ENCODE data around the gene MAP3K9. TPM values are rescaled to one million over a fixed set of nuclear protein-coding genes. Genes with fewer than 3 reads are reported as not detected.

The MAP3K9 gene
- total and polyA plus RNA-seq, 10 of the 15 experiments (the other 5 are each of a cell fraction or from before 2014, with no cell fraction given) = 0.48 to 7.9 (median 2.9) TPM

DNA sequence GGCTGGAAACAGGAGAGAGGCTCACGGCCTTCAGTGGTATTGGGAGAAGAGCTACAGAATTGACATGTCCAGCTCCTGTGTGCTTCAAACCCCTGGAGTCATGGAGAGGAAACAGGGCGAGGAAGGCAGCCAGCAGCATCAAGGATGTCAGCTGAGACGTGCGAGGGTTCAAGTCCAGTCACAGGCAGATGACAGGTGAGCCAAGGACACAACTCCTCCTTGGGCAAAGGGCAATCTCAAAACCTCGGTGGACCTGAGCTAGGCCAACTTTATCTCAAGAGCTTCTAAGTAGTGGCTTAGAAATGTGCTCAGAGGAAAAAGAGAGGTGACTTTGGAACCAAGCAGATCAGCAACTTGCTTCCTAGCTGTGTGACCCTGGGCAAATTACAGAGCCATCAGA lies 86.0 kb downstream of the MAP3K9 start:
- no peak for ATAC-seq
- no peaks in the 10 kb centered on the region for H3K27me3 ChIP-seq (replicated peaks in 1 of 2; ENCODE audit: control insufficient read depth in 2 of 2, insufficient read depth in 2 of 2, low read length in 1 of 2)
- H3K4me1 ChIP-seq (ENCODE audit: control insufficient read depth, insufficient read depth, low read length) = no peaks in the 10 kb centered on the region
- no peak overlapping the region for H3K4me3 ChIP-seq
- no peak overlapping the region for H3K27ac ChIP-seq (ENCODE audit: control insufficient read depth, insufficient read depth)
- ChIA-PET CTCF (interaction anchor here (2.1 kb wide), 1 partner anchor 9 kb away, joined by 14 read pairs; no protein-coding TSS in a partner anchor), POLR2A (interaction anchor here (0.5 kb wide), 1 partner anchor 28 kb away, joined by 3 read pairs; no protein-coding TSS in a partner anchor), SMC1A (ENCODE audit: uncharacterized antibody, unreplicated experiment) (interaction anchor here (0.6 to 1.8 kb wide), 7 partner anchors 10 to 102 kb away, joined by 3 to 7 read pairs (median 4); no protein-coding TSS in a partner anchor), RAD21 (ENCODE audit: unreplicated experiment) (interaction anchor here (0.6 to 1.4 kb wide), 4 partner anchors 10 to 94 kb away, joined by 3 to 5 read pairs (median 3); no protein-coding TSS in a partner anchor)
- no peak for TF ChIP-seq FOXM1 (IDR thresholded peaks at IDR 0.05; ENCODE audit: low read depth, low read length)
- in situ Hi-C loops (cut with MboI) (no loop called here), intact Hi-C loops (cut with micrococcal nuclease; ENCODE audit: unreplicated experiment) (no loop called here)
- BruUV-seq (replicated peaks) = no TSS peak
- no peak overlapping the region for H3K4me2 ChIP-seq (ENCODE audit: control insufficient read depth, insufficient read depth)
- H3K9ac ChIP-seq (ENCODE audit: control insufficient read depth, insufficient read depth, low read length) = no peak overlapping the region
- no peaks in the 10 kb centered on the region for H4K20me1 ChIP-seq (ENCODE audit: control insufficient read depth, insufficient read depth)
- no peak for FAIRE-seq
- no peak overlapping the region for H2AFZ ChIP-seq (ENCODE audit: control insufficient read depth, low read depth, low read length)
- 85% methylated on average over 5 of the region's 5 CpGs for WGBS (ENCODE audit: insufficient coverage, insufficient replicate concordance, low lambda C conversion rate, missing lambda C conversion rate)
- H3K79me2 ChIP-seq (ENCODE audit: control insufficient read depth, insufficient read depth, low read length) = no peaks in the 10 kb centered on the region
- H3K36me3 ChIP-seq (ENCODE audit: control insufficient read depth in 2 of 2, insufficient read depth in 2 of 2, low read length in 1 of 2) = no peaks in the 10 kb centered on the region
- H3K9me3 ChIP-seq (replicated peaks; ENCODE audit: control insufficient read depth, insufficient read depth, low read length) = no peaks in the 10 kb centered on the region
- DNase-seq (ENCODE audit: low read depth, low spot score) = no peak

DNA sequence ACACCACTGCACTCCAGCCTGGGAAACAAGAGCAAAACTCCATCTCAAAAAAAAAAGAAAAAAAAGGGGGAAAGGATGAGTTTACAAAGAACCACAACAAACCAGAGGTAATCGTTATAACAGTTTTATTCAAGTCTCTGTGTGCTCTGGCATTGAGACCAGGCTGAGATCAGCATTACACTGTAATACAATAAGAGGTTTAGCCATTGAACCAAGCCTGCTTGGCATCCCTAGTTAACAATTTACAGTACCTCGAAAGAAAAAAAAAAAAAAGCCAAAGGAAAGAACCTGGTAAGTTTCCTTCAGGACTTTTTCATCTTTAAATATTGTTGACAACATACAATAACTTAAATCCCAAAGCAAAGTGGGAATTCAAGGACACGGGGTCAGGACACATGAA lies 86.9 kb downstream of the MAP3K9 start:
- WGBS (ENCODE audit: insufficient coverage, insufficient replicate concordance, low lambda C conversion rate, missing lambda C conversion rate) = 47% methylated on average over 2 of the region's 3 CpGs
- ATAC-seq (no peak), FAIRE-seq (no peak), DNase-seq (ENCODE audit: low read depth, low spot score) (no peak)
- BruUV-seq (replicated peaks) = no TSS peak
- Histone ChIP-seq H2AFZ (ENCODE audit: control insufficient read depth, low read depth, low read length) (no peak overlapping the region), H3K27me3 (replicated peaks in 1 of 2; ENCODE audit: control insufficient read depth in 2 of 2, insufficient read depth in 2 of 2, low read length in 1 of 2) (no peaks in the 10 kb centered on the region), H4K20me1 (ENCODE audit: control insufficient read depth, insufficient read depth) (no peaks in the 10 kb centered on the region), H3K9me3 (replicated peaks; ENCODE audit: control insufficient read depth, insufficient read depth, low read length) (no peaks in the 10 kb centered on the region), H3K36me3 (ENCODE audit: control insufficient read depth in 2 of 2, insufficient read depth in 2 of 2, low read length in 1 of 2) (no peaks in the 10 kb centered on the region), H3K4me1 (ENCODE audit: control insufficient read depth, insufficient read depth, low read length) (no peaks in the 10 kb centered on the region), H3K79me2 (ENCODE audit: control insufficient read depth, insufficient read depth, low read length) (no peaks in the 10 kb centered on the region), H3K9ac (ENCODE audit: control insufficient read depth, insufficient read depth, low read length) (no peak overlapping the region), H3K4me3 (no peak overlapping the region), H3K4me2 (ENCODE audit: control insufficient read depth, insufficient read depth) (no peak overlapping the region), H3K27ac (ENCODE audit: control insufficient read depth, insufficient read depth) (no peak overlapping the region)
- in situ Hi-C loops (cut with MboI) = no loop called here
- ChIA-PET SMC1A (ENCODE audit: uncharacterized antibody, unreplicated experiment) (interaction anchor here (0.7 to 1.8 kb wide), 8 partner anchors 9 to 101 kb away, joined by 3 to 7 read pairs (median 4); no protein-coding TSS in a partner anchor), RAD21 (ENCODE audit: unreplicated experiment) (interaction anchor here (0.7 to 1.4 kb wide), 3 partner anchors 9 to 93 kb away, joined by 3 to 5 read pairs (median 3); no protein-coding TSS in a partner anchor), CTCF (interaction anchor here (2.1 to 2.2 kb wide), 2 partner anchors 8 to 96 kb away, joined by 14 read pairs; no protein-coding TSS in a partner anchor), POLR2A (no interaction called here)
- intact Hi-C loops (cut with micrococcal nuclease; ENCODE audit: unreplicated experiment) = no loop called here
- no peak for TF ChIP-seq CREB1 (IDR thresholded peaks at IDR 0.05; ENCODE audit: low read depth)
- no peak for TF ChIP-seq TBL1XR1 (IDR thresholded peaks at IDR 0.05; ENCODE audit: low read depth, low read length)
- TF ChIP-seq, protein P1, sequence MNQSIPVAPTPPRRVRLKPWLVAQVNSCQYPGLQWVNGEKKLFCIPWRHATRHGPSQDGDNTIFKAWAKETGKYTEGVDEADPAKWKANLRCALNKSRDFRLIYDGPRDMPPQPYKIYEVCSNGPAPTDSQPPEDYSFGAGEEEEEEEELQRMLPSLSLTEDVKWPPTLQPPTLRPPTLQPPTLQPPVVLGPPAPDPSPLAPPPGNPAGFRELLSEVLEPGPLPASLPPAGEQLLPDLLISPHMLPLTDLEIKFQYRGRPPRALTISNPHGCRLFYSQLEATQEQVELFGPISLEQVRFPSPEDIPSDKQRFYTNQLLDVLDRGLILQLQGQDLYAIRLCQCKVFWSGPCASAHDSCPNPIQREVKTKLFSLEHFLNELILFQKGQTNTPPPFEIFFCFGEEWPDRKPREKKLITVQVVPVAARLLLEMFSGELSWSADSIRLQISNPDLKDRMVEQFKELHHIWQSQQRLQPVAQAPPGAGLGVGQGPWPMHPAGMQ (IDR thresholded peaks at IDR 0.05; ENCODE audit: borderline replicate concordance) = no peak
- TF ChIP-seq, protein P2, sequence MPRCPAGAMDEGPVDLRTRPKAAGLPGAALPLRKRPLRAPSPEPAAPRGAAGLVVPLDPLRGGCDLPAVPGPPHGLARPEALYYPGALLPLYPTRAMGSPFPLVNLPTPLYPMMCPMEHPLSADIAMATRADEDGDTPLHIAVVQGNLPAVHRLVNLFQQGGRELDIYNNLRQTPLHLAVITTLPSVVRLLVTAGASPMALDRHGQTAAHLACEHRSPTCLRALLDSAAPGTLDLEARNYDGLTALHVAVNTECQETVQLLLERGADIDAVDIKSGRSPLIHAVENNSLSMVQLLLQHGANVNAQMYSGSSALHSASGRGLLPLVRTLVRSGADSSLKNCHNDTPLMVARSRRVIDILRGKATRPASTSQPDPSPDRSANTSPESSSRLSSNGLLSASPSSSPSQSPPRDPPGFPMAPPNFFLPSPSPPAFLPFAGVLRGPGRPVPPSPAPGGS (IDR thresholded peaks at IDR 0.05; ENCODE audit: borderline replicate concordance, insufficient read depth, low read depth, low read length, poor library complexity, severe bottlenecking) = no peak
- no peak for TF ChIP-seq SMAD5 (IDR thresholded peaks at IDR 0.05; ENCODE audit: low read depth)
- TF ChIP-seq NR2C1 (IDR thresholded peaks at IDR 0.05) = no peak
- TF ChIP-seq RELA (IDR thresholded peaks at IDR 0.05; ENCODE audit: borderline replicate concordance, partially characterized antibody) = no peak
- no peak for TF ChIP-seq SUZ12 (IDR thresholded peaks at IDR 0.05; ENCODE audit: unreplicated experiment)
- TF ChIP-seq, protein P3, sequence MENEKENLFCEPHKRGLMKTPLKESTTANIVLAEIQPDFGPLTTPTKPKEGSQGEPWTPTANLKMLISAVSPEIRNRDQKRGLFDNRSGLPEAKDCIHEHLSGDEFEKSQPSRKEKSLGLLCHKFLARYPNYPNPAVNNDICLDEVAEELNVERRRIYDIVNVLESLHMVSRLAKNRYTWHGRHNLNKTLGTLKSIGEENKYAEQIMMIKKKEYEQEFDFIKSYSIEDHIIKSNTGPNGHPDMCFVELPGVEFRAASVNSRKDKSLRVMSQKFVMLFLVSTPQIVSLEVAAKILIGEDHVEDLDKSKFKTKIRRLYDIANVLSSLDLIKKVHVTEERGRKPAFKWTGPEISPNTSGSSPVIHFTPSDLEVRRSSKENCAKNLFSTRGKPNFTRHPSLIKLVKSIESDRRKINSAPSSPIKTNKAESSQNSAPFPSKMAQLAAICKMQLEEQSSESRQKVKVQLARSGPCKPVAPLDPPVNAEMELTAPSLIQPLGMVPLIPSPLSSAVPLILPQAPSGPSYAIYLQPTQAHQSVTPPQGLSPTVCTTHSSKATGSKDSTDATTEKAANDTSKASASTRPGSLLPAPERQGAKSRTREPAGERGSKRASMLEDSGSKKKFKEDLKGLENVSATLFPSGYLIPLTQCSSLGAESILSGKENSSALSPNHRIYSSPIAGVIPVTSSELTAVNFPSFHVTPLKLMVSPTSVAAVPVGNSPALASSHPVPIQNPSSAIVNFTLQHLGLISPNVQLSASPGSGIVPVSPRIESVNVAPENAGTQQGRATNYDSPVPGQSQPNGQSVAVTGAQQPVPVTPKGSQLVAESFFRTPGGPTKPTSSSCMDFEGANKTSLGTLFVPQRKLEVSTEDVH (IDR thresholded peaks at IDR 0.05; ENCODE audit: low read depth, partially characterized antibody) = no peak
